Limb (tissue), 2 donors: ENCODE results near the gene POU6F2.
"Not testable (repeated sequence)": the region's sequence is repeated elsewhere in the genome, so short reads cannot be mapped to it uniquely, and the experiment has no call there.

Source experiments
- DNase-seq, 2 donors: peaks; one replicate each; pipeline ENCODE4 v3.0.0-alpha.2; 2016; ENCODE audit errors: extremely low spot score in 2 of 2

The POU6F2 gene, protein sequence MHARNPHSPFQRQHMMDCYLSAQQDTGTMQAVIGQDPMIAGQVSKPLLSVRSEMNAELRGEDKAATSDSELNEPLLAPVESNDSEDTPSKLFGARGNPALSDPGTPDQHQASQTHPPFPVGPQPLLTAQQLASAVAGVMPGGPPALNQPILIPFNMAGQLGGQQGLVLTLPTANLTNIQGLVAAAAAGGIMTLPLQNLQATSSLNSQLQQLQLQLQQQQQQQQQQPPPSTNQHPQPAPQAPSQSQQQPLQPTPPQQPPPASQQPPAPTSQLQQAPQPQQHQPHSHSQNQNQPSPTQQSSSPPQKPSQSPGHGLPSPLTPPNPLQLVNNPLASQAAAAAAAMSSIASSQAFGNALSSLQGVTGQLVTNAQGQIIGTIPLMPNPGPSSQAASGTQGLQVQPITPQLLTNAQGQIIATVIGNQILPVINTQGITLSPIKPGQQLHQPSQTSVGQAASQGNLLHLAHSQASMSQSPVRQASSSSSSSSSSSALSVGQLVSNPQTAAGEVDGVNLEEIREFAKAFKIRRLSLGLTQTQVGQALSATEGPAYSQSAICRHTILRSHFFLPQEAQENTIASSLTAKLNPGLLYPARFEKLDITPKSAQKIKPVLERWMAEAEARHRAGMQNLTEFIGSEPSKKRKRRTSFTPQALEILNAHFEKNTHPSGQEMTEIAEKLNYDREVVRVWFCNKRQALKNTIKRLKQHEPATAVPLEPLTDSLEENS

DNA sequence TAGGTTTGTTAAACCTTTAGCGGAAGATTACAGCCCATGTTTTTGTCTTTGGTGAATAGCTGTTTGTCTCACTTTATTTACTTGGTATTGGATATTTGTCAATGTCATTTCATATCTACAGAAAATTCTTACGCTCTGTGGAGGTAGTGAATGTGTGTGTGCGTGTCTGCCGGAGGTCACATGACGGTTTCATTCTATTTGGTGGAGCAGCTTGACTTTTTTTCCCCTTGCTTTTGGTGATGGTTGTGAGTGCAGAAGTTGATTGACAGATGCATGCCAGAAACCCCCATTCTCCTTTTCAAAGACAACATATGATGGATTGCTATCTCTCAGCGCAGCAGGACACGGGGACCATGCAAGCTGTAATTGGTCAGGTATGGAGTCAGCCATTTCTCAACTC is at the start of gene POU6F2:
TSS of gene POU6F2 (plus strand) at position 225 of the 400 bp plus-strand sequence. CDS start at position 270, 45 bp downstream.
- no peak for DNase-seq

DNA sequence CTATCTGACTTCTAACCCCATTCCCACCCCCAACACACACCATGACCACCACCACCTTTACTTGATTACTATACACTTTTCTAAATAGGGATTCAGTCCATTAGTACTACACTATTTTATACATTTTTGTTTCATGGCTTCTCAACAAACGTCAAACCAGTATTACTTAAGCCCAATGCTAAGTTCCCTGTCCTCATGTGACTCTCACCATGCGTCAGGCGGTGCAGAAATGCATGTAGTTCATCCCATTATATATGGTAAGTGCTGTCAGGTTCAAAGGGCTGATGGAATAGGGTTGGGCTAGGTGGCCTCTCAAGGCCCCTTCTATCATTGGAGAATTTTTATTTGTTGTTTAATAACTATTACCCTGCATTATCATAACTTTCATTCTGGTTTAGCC is 49.2 kb upstream of the POU6F2 start:
- DNase-seq: no peak

DNA sequence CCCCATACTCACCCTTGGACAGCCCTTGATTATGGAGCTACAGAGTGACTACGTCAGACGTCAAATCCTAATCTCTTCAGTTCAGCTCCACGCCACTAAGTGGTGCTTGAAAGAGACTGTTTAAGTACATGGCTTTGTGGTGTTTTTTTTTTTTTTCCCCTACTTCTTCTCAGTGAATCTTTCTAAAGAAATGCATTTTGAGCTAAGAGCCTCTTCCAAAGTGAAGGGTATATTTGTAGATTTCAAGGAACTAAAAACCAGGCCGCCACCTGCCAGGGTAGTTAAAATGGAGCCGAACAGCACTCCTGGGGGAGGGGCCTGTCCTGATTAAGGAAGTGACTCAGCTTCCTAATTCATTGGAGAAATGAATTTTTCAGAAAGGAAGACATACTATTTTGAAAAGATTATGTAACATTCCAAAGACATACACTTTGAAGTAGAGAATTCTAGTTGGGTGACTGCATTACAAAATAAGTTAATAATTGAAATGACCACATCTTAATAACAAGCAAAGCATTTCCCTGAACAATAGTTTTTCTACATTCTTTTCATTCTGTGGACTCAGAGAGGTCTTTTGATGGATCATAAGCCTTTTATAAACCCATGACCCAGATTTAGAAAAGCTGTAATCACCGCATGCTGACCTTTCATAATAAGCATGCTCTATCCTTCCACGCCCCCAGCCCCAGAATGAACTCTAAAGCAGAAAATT is 48.1 kb upstream of the POU6F2 start:
- DNase-seq: no peak

- peak; percentile 72 to 84 for DNase-seq
These were observed 45.1 kb upstream of the POU6F2 start for GRCh38 chr7:38932509-38933168.

GRCh38 chr7:38934051-38934450 is 43.7 kb upstream of the POU6F2 start:
- no peak for DNase-seq

DNA sequence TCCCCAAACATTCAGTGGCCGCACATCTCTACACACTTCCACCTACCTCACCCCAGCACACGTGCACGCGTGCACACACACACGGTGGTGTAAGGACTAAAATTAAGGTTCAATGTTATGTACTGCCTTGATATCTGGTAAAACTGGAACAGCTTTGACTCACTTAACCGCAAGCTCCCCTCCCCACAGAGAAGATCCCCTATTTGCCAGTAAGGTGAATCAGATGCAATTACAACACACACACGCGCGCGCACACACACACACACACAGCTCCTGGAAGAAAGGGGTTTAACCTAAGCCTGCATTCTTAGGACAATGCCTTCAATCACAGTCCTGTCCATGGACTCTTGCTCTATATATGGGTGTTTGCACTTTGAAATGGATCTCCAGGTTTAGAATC is 43.2 kb upstream of the POU6F2 start:
- no peak for DNase-seq

DNA sequence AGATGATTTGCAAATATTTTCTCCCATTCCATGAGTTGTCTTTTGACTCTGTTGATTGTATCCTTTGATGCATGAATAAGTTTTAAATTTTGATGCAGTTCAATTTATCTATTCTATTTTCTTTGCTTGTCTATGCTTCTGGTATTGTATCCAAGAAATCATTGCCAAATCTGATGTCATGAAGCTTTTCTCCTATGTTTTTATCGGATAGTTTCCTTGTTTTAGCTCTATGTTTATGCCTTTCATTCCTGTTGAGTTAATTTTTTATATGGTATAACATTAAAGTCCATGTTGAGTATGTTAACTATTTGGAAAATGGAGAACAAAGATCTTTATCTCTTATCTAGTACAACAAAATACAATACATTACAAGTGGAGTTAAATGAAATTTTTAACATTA is 41.1 kb upstream of the POU6F2 start:
- no peak for DNase-seq

DNA sequence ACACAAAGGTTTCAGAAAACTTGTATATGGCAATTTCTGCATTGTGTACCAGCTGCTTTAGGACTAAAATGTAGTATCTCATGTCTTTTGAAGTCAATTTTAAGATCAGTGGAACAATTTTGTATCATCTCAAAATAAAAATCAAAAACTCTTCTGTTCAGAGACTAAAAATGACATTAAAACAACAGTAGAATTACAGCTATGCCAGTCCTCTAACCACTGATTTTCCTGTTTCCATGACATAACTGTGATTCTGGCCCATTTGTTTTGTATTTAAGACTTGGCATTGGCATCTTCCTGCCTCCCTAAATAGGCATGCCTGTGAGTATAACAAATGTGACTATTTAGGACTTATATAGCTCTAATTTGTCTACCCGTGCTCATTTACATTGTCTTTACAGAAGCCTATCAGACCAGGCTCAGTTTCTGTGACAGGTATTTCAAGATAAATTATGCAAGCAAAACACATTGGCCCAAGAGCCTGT is 39.7 kb upstream of the POU6F2 start:
- no peak for DNase-seq

DNA sequence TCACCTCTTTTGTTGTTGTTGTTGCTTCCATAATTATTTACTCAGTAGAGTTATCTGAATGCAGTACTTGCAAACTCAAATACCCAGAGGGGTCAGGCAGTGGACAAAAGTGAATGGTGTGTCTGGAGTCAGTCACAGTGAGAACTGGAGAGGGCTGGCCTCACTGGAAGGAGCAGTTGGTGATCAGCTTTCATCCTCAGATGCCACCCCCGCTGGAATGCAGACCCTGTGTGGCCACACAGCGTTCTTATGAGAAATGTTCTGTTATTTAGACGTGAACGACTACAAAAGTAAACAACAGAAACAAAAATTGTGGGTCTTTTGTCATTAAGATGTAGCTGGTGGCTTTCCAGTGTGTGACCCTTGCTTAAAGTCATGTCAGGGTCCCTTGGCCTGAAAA is 39.1 kb upstream of the POU6F2 start:
- no peak for DNase-seq

DNA sequence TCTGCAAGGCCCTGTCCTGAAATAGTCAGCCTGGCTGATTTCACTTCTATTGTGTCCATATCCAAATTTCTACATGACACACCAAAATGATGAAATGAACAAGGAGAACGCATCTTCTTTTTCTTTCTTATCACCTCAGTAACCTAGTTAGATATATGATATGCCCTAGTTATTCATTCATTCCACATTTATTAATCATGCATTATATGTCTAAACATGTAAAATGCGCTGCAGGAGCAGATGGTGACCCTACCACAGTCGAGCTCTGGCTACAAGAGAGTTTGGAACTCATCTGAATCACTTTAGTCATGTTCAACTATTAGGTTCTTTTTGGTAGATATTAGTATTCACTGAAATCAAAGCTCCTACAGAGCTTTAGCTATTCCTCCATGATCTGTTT is 36.9 kb upstream of the POU6F2 start:
- DNase-seq: no peak

- no peak for DNase-seq
These were observed 35.2 kb upstream of the POU6F2 start for GRCh38 chr7:38942431-38943051.

GRCh38 chr7:38947541-38947940 is 30.2 kb upstream of the POU6F2 start:
- not testable (repeated sequence) for DNase-seq

GRCh38 chr7:38950309-38950708 is 27.4 kb upstream of the POU6F2 start:
- no peak for DNase-seq

DNA sequence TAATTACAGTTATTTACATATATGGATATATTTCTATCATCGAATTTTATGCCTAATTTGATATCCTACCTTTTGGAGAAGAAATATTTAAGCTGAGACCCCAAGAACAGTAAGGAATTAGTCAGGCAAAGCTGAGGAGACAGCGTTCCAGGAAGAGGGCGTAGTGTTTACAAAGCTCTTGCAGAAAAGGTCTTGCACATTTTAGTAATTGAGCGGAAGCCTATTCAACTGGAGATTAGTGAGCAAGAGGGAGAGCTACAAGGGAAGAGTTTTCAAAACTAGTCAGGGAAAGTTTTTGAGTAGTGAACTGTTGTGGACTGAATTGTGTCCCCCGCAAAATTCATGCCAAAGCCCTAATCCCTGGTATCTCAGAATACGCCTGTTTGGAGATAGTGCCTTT is 26.5 kb upstream of the POU6F2 start:
- DNase-seq: no peak

DNA sequence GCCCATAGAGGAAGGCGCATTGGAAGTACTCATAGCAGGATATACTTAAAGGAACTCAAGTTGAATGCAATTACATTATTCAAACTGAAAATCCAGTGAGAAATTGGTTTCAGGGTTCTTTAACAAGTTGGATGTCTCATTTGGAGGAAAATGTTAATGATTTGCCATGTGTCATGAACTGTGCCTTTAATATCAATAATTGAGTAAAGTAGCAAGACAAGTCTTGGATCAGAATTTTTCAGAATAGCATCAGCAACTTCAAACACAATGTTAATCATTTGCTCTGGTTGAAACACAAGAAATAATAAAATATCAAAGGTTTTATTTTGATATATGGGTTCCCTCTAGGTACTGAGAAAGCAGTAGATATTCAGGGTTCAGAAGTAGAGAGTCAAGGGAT is 24.5 kb upstream of the POU6F2 start:
- no peak for DNase-seq

DNA sequence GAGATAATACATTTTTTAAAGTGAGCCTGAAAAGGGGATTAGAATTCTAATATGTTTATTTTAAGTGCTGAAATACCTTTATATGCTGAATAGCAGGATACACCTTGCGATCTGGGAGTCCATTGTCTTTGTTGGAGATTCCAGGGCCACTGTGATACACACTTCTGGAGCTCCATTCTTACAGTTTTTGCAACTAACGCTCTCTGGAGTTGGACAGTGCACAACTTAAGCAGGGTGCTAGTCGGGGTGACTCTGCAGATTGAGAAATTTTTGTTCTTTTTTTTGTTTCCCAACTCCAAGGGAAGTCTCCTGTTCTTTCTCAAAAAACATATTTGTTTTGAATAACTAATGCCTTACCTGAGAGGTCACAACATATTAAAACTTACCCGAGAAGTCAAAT is 23.7 kb upstream of the POU6F2 start:
- DNase-seq: no peak

GRCh38 chr7:38955892-38956291 is 21.8 kb upstream of the POU6F2 start:
- no peak for DNase-seq

DNA sequence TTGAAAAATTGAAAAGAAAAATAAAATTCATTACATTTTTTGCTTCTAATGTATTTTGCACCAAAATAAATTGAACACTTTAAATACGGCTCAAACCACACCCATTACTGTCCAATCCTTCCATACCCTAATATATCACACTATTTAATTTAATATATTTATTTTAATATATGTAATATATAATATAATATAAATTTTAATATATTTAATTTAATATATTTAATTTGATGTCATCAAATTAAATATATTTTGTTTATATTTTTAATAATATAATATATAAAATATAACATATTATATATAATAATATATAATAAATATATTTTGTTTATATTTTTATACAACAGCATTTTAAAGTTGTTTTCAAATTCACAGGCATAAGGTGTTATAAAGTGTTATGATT is 15.7 kb upstream of the POU6F2 start:
- no peak for DNase-seq

GRCh38 chr7:38964921-38965320 is 12.8 kb upstream of the POU6F2 start:
- no peak for DNase-seq

GRCh38 chr7:38973760-38974159 is 3.9 kb upstream of the POU6F2 start:
- DNase-seq: no peak

DNA sequence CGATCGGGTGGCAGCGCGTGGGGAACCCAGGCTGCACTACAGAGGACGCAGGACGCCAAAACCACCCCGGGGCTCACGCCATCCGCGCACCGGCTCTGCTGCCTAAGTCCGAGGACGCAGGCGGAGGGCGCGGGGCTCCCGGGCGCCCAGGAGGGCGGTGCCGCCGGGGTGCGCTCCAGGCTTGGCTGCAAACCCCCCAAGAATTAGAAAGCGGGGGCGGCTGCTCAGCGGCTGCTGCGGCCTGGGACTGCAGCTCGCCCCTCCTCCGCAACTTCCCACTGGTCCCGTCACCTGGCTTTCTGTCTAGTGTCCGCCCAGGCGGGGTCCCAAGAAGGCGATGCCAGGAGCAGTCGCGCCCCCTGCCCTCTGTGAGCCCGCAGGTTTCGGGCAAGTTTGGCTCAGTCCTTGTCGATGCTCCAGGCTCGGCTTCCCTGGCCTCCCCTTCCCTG is 1.7 kb upstream of the POU6F2 start:
- peak in 1 of 2 donors; percentile 51 for DNase-seq
